Measurements from ENCODE around the gene CD52.

- TF ChIP-seq, protein P1, sequence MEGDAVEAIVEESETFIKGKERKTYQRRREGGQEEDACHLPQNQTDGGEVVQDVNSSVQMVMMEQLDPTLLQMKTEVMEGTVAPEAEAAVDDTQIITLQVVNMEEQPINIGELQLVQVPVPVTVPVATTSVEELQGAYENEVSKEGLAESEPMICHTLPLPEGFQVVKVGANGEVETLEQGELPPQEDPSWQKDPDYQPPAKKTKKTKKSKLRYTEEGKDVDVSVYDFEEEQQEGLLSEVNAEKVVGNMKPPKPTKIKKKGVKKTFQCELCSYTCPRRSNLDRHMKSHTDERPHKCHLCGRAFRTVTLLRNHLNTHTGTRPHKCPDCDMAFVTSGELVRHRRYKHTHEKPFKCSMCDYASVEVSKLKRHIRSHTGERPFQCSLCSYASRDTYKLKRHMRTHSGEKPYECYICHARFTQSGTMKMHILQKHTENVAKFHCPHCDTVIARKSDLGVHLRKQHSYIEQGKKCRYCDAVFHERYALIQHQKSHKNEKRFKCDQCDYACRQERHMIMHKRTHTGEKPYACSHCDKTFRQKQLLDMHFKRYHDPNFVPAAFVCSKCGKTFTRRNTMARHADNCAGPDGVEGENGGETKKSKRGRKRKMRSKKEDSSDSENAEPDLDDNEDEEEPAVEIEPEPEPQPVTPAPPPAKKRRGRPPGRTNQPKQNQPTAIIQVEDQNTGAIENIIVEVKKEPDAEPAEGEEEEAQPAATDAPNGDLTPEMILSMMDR (IDR thresholded peaks at IDR 0.05), result no peak
- TF ChIP-seq, protein P2, sequence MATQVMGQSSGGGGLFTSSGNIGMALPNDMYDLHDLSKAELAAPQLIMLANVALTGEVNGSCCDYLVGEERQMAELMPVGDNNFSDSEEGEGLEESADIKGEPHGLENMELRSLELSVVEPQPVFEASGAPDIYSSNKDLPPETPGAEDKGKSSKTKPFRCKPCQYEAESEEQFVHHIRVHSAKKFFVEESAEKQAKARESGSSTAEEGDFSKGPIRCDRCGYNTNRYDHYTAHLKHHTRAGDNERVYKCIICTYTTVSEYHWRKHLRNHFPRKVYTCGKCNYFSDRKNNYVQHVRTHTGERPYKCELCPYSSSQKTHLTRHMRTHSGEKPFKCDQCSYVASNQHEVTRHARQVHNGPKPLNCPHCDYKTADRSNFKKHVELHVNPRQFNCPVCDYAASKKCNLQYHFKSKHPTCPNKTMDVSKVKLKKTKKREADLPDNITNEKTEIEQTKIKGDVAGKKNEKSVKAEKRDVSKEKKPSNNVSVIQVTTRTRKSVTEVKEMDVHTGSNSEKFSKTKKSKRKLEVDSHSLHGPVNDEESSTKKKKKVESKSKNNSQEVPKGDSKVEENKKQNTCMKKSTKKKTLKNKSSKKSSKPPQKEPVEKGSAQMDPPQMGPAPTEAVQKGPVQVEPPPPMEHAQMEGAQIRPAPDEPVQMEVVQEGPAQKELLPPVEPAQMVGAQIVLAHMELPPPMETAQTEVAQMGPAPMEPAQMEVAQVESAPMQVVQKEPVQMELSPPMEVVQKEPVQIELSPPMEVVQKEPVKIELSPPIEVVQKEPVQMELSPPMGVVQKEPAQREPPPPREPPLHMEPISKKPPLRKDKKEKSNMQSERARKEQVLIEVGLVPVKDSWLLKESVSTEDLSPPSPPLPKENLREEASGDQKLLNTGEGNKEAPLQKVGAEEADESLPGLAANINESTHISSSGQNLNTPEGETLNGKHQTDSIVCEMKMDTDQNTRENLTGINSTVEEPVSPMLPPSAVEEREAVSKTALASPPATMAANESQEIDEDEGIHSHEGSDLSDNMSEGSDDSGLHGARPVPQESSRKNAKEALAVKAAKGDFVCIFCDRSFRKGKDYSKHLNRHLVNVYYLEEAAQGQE (IDR thresholded peaks at IDR 0.05; ENCODE audit: insufficient read depth in 1 of 2, low read depth in 2 of 2, low read length in 1 of 2), result no peak
Observed at GRCh38 chr1:26362331-26362730, 44.6 kb downstream of the CD52 start.

All from Panc1 (cell line).